HTR-8/SVneo (cell line): ENCODE measurements around the gene ARIH1.
A peak's percentile ranks its signal among the peaks of the same experiment; 100 is the strongest.
"Not testable (repeated sequence)": the region's sequence is repeated elsewhere in the genome, so short reads cannot be mapped to it uniquely, and the experiment has no call there.

ENCODE experiments used
- DNase-seq: peaks from one replicate; pipeline ENCODE4 v3.0.0; 2011; ENCODE audit warnings: low spot score, mixed read lengths; ENCODE audit not compliant: insufficient read length
- FAIRE-seq: peaks from 2 replicates; lab custom pipeline; 2011; peaks lifted over from hg19 to GRCh38; lab: Jason Lieb, UNC

The ARIH1 gene, protein sequence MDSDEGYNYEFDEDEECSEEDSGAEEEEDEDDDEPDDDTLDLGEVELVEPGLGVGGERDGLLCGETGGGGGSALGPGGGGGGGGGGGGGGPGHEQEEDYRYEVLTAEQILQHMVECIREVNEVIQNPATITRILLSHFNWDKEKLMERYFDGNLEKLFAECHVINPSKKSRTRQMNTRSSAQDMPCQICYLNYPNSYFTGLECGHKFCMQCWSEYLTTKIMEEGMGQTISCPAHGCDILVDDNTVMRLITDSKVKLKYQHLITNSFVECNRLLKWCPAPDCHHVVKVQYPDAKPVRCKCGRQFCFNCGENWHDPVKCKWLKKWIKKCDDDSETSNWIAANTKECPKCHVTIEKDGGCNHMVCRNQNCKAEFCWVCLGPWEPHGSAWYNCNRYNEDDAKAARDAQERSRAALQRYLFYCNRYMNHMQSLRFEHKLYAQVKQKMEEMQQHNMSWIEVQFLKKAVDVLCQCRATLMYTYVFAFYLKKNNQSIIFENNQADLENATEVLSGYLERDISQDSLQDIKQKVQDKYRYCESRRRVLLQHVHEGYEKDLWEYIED

DNA sequence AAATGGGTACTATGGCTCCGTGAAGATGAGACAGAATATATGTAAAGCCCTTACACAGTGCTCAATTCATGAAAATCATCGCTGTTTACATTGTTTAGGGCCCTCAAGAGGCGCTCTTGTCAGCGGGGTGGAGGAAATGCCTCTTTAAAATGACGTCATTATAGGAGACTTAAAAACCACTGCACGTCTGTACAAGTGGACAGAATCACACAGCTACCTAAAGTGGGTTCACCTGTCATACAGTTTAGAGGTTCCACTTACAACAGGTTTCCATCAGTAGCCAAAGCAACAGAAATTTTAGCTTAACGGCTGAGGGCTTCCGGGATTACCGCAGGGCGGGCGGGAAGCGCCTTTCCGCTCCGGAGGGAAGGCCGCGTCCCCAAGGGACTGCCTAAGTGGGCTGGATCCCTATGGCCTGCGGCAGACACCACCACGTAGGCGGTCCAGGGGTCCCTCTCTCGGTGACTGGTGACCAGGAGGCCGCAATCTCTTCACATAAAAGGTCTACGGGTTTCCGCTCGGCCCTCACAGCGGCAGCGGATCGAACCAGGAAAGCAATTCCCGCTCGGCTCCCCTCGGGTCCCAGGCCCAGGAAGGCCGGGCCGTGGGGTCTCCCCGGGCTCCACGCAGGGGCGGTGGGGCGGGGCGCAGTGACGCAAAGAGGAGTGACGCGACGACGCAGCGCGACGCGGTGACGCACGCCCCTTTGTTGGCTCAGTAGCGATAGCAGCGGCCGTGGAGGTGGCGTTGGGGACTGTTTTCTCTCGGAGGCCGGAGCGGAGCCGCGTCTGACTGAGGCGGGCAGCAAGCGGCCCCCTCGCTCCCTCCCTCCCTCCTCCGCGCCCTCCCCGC lies at the start of gene ARIH1:
ARIH1 (plus strand) TSS at position 717 of the 852 bp plus-strand sequence. CDS start 310 bp downstream, outside the sequence.
- peak; percentile 99 for FAIRE-seq

DNA sequence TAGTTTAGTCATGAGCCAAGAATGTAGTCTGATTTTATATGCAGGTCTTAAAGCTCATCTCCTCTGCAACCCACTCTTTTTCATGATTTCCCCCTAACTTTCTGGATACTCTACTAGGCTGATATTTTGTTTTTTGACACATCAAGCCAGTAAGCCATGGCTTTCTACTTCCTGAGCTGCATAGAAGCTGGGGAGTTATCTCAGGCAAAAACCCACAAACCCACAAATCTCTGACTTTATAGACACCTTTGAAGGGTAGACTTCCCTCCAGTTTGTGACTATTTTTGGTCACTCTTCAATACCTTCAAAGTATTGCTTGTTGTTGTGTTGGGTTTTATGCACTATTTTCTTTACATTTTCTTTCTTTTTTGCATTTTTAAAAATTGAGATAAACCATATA lies 47.4 kb upstream of the ARIH1 start:
- DNase-seq = no peak
- FAIRE-seq = no peak

More for the DNA sequence above, at the start of gene ARIH1:
- DNase-seq = peak; percentile 92

DNA sequence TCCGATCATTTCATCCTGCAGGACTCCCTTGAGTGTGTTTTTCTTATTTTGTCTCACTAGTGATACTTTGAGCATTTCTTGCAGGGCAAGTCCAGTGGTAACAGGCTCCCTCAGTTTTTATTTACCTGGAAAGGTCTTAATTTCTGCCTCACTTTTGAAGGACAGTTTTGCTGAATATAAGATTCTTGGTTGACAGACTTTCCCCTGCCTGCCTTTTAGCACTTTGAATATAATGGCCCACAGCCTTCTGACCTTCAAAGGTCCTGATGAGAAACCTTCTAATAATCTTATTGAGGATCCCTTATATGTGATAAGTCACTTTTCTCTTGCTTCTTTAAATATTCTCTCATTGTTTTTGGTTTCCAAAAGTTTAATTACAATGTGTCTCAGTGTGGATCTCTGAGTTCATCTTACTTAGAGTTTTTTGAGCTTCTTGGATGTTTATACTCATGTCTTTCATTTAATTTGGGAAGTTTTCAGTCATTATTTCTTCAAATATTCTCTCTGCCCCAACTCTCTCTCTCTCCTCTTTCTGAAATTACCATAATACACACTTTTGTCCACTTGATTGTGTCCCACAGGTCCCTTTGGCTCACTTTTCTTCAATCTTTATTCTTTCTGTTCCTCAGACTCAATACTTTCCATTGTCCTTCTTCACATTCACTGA lies 36.3 kb upstream of the ARIH1 start:
- DNase-seq (no peak), FAIRE-seq (no peak)

DNA sequence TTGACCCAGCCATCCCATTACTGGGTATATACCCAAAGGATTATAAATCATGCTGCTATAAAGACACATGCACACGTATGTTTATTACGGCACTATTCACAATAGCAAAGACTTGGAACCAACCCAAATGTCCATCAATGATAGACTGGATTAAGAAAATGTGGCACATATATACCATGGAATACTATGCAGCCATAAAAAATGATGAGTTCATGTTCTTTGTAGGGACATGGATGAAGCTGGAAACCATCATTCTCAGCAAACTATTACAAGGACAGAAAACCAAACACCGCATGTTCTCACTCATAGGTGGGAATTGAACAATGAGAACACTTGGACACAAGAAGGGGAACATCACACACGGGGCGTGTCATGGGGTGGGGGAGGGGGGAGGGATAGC lies 31.3 kb upstream of the ARIH1 start:
- FAIRE-seq, DNase-seq: not testable (repeated sequence)

DNA sequence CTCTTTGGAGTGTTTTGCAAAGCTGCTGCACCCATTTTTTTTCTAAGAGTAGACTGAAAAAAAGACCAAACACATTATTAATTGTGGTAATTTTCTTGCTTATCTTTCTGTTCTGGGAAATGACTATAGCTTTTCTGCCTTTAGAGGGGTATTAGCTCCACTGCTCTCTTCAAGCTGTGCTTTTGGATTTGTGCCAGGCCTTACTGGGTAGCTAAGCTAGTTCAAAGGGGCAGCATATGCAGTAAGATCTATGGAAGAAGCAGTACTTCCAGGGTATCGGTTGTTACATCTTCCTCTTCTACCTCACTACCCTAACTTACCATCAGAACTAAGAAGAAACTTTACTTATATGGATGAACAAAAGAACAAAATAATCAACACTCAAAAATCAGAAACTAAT lies 28.7 kb upstream of the ARIH1 start:
- DNase-seq (no peak), FAIRE-seq (no peak)

DNA sequence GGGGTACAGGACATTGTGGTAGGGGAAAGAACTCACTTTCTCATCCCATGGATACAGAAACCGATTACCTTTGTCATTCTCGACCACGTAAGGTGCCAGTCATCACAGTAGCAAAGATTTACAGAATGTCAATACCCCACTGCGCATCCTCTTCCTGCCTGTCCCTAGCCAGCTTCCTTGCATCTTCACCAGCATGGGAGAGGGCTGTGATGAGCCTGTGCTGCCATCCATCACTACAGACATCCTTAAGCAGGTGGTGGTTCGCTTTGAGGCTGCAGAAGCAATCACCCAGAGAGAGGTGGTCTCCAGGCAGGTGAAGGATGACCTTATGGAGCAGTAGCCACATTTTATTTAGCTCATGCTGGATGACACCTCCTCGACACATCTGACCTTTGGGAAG lies 23.3 kb upstream of the ARIH1 start:
- FAIRE-seq (peak; percentile 74), DNase-seq (no peak)

DNA sequence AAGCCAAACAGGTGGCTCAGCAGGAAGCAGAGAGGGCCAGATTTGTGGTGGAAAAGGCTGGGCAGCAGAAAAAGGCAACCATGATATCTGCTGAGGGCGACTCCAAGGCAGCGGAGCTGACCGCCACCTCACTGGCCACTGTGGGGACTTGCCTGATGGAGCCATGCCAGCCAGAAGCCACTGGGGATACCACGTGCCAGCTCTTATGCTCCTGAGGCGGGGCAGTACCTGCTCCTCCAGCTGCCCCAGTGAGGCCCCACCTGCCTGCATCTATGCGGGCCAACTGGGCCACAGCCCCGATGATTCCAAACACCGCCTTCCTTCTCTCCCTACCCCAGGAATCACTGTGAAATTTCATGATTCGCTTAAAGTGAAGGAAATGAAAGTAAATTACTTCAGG lies 22.9 kb upstream of the ARIH1 start:
- no peak for DNase-seq
- no peak for FAIRE-seq

DNA sequence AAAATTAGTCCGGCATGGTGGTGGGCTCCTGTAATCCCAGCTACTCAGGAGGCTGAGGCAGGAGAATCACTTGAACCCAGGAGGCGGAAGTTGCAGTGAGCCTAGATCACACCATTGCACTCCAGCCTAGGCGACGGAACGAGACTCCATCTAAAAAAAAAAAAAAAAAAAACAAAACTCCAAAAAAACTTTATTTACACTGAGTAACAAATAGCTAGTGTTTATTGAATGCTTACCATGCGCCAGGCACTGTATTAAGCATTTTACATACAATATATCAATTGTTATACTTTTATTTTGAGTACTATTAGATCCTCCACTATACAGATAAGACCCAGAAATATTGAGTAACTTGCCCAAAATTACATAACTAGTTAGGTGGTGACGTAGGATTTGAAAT lies 17.4 kb upstream of the ARIH1 start:
- DNase-seq = no peak
- no peak for FAIRE-seq

DNA sequence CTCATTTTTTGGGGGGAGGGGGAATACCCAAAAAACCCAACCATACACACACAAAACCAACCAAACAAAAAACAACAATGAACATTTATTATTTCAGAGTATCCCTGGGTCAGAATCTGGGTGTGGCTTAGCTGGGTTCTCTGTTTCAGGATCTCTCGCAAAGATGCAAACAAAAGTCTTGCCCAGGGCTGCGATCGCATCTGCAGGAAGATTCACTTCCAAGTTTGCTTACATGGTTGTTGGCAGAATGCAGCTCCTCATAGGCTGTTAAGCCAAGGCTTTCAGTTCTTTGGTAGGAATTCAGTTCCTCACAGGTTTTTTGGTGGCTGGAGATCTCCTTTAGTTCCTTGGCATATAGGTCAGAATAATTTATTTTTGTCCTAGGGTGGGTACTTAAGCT lies 13.7 kb upstream of the ARIH1 start:
- DNase-seq (no peak), FAIRE-seq (no peak)

DNA sequence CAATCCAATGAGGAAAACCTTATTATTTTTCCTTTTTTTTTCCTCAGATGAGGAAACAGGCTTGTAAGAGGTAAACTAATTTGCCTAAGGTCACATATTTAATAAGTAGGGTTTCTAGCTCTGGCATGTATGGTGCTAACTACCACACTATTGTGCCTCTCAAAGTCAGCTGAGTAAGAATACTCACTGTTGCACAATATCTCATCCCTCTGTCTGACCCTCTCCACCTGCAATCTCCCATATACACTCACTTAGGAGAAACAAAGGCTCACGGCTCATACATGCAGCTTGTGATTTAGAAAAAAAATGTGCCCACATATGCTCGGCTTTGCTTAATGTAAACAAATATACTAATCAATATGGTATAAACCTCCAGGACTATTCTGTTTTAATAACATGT lies 10.4 kb upstream of the ARIH1 start:
- DNase-seq (no peak), FAIRE-seq (no peak)

DNA sequence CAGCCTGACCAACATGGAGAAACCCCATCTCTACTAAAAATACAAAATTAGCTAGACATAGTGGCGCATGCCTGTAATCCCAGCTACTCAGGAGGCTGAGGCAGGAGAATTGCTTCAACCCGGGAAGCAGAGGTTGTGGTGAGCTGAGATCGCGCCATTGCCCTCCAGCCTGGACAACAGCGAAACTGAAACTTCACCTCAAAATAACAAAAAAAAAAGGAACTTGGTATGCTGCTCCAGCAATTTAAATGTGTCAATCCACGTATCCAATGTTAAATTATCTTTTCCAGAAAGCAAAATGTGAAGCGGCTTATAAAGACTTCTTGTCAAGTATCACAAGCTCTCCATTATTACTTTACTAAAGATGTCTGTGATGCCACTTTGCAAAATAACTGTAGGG lies 9.9 kb upstream of the ARIH1 start:
- FAIRE-seq (no peak), DNase-seq (no peak)

DNA sequence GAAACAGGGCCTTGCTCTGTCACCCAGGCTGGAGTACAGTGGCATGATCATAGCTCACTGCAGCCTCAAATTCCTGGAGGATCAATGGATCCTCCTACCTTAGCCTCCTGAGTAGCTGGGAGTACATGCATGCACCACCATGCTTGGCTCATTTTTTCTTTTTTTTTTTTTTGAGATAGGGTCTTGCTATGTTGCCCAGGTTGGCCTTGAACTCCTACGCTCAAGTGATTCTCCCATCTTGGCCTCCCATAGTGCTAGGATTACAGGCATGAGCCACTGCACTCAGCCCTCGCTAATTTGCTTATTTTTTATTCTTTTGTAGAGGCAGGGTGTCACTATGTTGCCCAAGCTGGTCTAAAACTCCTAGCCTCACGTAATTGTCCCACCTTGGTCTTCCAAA lies 6.0 kb upstream of the ARIH1 start:
- DNase-seq = no peak
- FAIRE-seq = no peak

DNA sequence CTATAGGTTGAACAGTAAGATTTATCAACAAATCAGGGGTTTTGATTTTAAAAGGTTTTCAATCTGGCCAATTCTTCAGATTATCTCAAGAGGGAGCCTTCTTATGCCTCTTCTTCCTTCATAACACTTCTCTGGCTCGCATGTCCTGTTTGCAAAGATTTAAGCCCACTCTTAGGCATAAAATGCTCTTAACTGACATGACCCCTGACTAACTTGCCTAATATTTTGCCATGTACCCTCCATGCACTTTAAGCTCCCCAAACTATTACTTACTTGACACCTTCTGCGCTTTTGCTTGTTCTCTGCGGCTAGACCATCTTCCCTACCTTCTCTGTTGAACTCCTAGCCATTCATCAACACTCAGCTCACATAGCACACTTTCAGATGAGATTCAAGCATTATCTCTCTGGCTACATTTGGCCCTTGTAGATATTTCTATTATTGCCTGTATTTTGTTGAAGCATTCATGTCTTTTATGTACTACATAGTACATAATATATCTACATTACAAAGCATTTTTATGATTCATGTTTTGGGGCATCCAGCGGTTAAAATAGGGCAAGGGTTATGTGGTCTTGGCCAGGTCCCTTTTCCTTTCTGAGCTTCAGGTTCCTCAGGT lies 1.0 kb upstream of the ARIH1 start:
- DNase-seq = no peak
- FAIRE-seq = no peak

DNA sequence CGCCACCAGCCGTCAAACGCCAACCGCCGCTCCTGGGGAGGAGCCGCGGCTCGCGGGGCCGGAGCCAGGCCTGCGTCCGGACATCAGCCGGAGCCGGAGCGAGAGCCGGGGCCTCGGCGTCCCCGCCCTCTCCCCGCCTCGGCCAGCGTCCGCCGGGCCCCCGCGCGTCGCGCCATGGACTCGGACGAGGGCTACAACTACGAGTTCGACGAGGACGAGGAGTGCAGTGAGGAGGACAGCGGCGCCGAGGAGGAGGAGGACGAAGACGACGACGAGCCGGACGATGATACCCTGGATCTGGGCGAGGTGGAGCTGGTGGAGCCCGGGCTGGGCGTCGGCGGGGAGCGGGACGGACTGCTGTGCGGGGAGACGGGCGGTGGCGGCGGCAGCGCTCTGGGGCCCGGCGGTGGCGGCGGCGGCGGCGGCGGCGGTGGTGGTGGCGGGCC lies 359 bp downstream of the ARIH1 start:
- DNase-seq (no peak), FAIRE-seq (no peak)

DNA sequence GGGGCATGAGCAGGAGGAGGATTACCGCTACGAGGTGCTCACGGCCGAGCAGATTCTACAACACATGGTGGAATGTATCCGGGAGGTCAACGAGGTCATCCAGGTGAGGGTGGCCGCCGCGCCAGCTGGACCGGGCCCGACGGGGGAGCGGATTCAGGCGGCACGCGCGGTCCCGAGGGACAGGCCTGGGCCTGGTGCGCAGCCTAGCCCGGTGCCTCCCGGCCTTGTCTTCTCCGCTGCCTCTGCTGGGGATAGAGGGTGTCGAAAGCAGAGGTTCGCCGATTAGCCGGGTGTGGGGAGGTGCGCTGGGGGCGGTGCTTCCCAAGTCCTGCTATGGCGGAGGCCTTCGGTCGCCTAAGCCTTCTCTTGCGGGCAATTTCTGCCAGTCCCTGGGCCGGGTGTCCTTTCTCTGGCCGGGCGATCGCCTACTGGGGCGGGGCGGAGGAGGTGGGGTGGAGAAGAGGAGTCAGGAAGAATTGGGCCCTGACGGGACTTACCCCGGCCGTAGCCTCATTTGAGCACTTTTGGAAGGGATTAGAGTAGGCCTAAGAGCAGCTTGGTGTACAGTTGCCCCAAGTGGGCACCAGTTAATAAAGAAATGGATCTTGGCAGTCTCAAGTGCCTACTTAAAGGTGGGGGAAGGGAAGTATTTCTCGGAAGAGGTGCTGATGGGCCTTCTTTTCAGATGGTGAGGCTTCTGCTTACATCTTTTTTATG lies 940 bp downstream of the ARIH1 start:
- no peak for FAIRE-seq
- peak; percentile 63 for DNase-seq

DNA sequence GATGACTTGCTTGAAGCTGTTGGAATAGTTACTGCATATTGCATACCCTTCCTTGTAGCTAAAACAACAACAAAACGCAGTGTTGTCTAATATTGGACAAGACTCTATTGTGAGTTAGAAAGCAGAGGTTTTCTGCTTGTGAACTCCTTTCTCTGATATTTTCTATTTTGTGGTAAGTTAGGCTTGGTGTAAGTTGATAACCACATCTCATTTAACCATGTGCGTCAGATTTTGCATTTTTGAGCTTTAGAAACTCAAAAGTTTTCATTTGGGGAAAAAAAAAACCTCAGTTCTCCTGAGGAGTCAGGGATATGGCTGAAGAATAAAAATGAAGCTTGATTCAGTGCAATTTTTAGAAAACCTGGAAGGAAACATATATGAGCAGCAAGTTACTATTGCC lies 1.5 kb downstream of the ARIH1 start:
- FAIRE-seq (no peak), DNase-seq (no peak)

DNA sequence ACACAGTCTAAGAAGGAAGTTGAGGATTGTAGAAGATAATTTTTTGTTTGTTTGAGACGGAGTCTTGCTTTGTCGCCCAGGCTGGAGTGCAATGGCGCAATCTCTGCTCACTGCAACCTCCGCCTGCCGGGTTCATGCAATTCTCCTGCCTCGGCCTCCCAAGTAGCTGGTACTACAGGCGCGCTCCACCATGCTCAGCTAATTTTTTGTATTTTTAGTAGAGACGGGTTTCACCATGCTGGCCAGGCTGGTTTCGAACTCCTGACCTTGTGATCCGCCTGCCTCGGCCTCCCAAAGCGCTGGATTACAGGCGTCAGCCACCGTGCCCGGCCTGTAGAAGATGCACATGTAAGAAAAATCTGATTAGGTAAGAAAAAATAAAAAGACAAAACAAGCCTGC lies 2.2 kb downstream of the ARIH1 start:
- not testable (repeated sequence) for FAIRE-seq

DNA sequence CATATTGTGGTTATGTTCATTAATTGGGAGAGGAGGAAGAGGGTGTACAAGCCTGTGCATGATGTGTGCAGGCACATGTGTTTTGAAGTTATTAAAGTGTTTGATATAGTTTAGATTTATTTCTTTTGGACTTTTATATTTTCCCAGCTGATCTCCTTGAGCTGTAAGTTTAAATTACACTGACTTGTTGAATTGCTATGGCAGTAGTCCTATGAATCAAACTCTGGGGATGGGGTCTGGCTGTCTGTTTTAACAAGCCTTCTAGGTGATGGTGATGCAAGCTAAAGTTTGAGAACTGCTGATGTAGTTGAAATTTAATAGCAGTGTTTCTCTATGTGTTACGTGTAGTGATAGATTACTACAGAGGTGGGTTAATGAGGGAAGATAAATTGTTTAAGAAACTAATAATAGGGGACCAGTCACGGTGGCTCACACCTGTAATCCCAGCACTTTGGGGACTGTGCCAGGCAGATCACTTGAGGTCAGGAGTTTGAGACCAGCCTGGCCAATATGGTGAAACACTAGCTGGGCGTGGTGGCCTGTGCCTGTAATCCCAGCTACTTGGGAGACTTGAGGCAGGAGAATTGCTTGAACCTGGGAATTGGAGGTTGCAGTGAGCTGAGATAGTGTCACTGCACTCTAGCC lies 7.0 kb downstream of the ARIH1 start:
- FAIRE-seq = no peak
- no peak for DNase-seq

More for the DNA sequence above, 2.2 kb downstream of the ARIH1 start:
- not testable (repeated sequence) for DNase-seq

DNA sequence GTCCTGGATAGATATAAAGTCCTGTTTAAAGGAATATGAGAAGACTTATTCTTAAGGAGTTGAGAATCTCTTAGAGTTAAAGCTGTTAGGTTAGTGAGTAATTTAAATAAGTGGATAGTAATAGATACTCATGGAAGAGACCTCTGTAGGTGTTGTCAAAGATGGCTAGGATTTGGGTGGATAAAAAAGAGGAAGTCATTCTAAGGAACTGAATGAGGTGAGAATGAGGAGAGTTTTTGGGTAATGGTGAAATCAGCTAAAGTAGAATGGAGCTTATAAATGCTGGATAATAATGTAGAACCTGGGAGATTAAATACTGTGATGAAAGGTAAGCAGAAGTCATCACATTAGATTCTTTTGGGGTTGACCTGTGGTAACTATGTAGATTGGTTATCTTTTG lies 8.1 kb downstream of the ARIH1 start:
- DNase-seq (no peak), FAIRE-seq (no peak)
